Panc1 (cell line): ENCODE measurements around the gene TMIGD1. TPM values are rescaled to one million over a fixed set of nuclear protein-coding genes. Genes with fewer than 3 reads are reported as not detected.

Experiments
- ATAC-seq: fragments of 200-7000 bp; cut with Tn5 transposase; 2 replicates; pipeline ENCODE4 v1.9.1; 2020; ENCODE audit warnings: mild to moderate bottlenecking, moderate library complexity
- BruUV-seq: library from RNA; stranded (reverse); fragments of 400-500 nt; replicated peaks from 2 replicates; lab custom pipeline; 2021; lab: Mats Ljungman, UMichigan
- CTCF ChIA-PET: fragments of 300-600 bp; sonication (Branson Sonifier 250); formaldehyde crosslinking; loops from one replicate; lab custom pipeline; 2022; ENCODE audit warnings: antibody characterized with exemption; lab: Charles Lee
- POLR2A ChIA-PET: fragments of 300-600 bp; sonication (Branson Sonifier 250); formaldehyde crosslinking; loops from one replicate; lab custom pipeline; 2022; ENCODE audit warnings: antibody characterized with exemption; lab: Charles Lee
- DNase-seq: peaks from one replicate; pipeline ENCODE4 v3.0.0-alpha.2; 2010; ENCODE audit warnings: low read depth, low spot score
- H3K27ac ChIP-seq: 2 replicates; pipeline ENCODE4 v1.5.1; 2011; ENCODE audit warnings: mild to moderate bottlenecking, low read length, inconsistent platforms
- H3K27me3 ChIP-seq: fragments of 200-500 bp; sonication (Bioruptor generic); 2 replicates; pipeline ENCODE4 v1.6.0; 2014; ENCODE audit warnings: low read length, inconsistent platforms; ENCODE audit not compliant: control insufficient read depth, insufficient read depth
- H3K36me3 ChIP-seq: fragments of 200-500 bp; sonication (Bioruptor generic); 2 replicates; pipeline ENCODE4 v1.5.1; 2014; ENCODE audit warnings: inconsistent platforms, mild to moderate bottlenecking, low read length, moderate library complexity; ENCODE audit not compliant: control insufficient read depth, insufficient read depth
- H3K4me1 ChIP-seq: 2 replicates; pipeline ENCODE4 v1.5.1; 2011; ENCODE audit warnings: inconsistent platforms, mild to moderate bottlenecking, low read length, moderate library complexity; ENCODE audit not compliant: control insufficient read depth, insufficient read depth
- H3K4me3 ChIP-seq, 2 experiments: 2 replicates each; pipeline ENCODE4 v1.5.1; 2011 to 2012; ENCODE audit warnings: low read depth in 2 of 2, low read length in 2 of 2, mild to moderate bottlenecking in 2 of 2, inconsistent platforms in 1 of 2, moderate library complexity in 1 of 2
- H3K9me3 ChIP-seq: fragments of 200-500 bp; sonication (Bioruptor generic); 2 replicates; pipeline ENCODE4 v1.5.1; 2014; ENCODE audit warnings: low read depth, mild to moderate bottlenecking, inconsistent platforms, low read length, moderate library complexity; ENCODE audit not compliant: control insufficient read depth, insufficient read depth
- CTCF ChIP-seq: fragments of 450-650 bp; IDR thresholded peaks from 2 replicates; pipeline ENCODE4 v1.5.1; 2017; ENCODE audit warnings: mild to moderate bottlenecking
- POLR2AphosphoS5 ChIP-seq: IDR thresholded peaks from 2 replicates; pipeline ENCODE4 v1.6.1; 2012; ENCODE audit warnings: mild to moderate bottlenecking, low read depth, low read length, moderate library complexity
- REST ChIP-seq, 2 experiments: IDR thresholded peaks; 2 replicates each; pipeline ENCODE4 v1.6.1; 2011 to 2012; ENCODE audit warnings: low read depth in 2 of 2, control low read depth in 1 of 2, low read length in 1 of 2, mild to moderate bottlenecking in 1 of 2, moderate library complexity in 1 of 2; ENCODE audit not compliant: insufficient read depth in 1 of 2
- SIN3A ChIP-seq: IDR thresholded peaks from 2 replicates; pipeline ENCODE4 v1.6.1; 2012; ENCODE audit warnings: low read depth, mild to moderate bottlenecking, low read length, moderate library complexity, borderline replicate concordance; ENCODE audit not compliant: insufficient read depth
- TCF7L2 ChIP-seq: IDR thresholded peaks from 2 replicates; pipeline ENCODE4 v1.6.1; 2011; ENCODE audit warnings: mild to moderate bottlenecking, low read depth, low read length, inconsistent platforms
- in situ Hi-C: cut with HindIII; loops from 2 replicates; pipeline ENCODE4 v1.10.0; 2016; ENCODE audit warnings: low sequenced_read_pairs, low pct_unique_long_range_greater_than_20kb
- intact Hi-C: fragments of 100-400 bp; cut with micrococcal nuclease; formaldehyde crosslinking; loops from one replicate; pipeline ENCODE4 v1.10.0; 2022; ENCODE audit not compliant: unreplicated experiment
- total RNA-seq: library from RNA; stranded (reverse); gene quantifications from one replicate; pipeline ENCODE4 v1.2.1, GENCODE V29; 2021; ENCODE audit not compliant: unreplicated experiment

Gene TMIGD1
- total RNA-seq, 1 experiment from 2014 or later = not detected

GRCh38 chr17:30372755-30373154 is 38.9 kb upstream of the TMIGD1 start:
- H3K4me3 ChIP-seq = no peak overlapping the region
- BruUV-seq = no TSS peak
- TF ChIP-seq POLR2AphosphoS5 (no peak), CTCF (no peak; the same call in 1 of the 2 replicates), TCF7L2 (no peak), SIN3A (no peak), REST (IDR thresholded peaks at IDR 0.05; ENCODE audit: insufficient read depth in 1 of 2, low read depth in 2 of 2, low read length in 1 of 2) (no peak)
- H3K9me3 ChIP-seq = no peaks in the 10 kb centered on the region
- intact Hi-C loops = no loop called here
- H3K27ac ChIP-seq = no peak overlapping the region
- in situ Hi-C loops = no loop called here
- ChIA-PET CTCF (interaction anchor here (0.6 kb wide), 1 partner anchor 46 kb away, joined by 3 read pairs; no protein-coding TSS in a partner anchor), POLR2A (no interaction called here)
- H3K4me1 ChIP-seq = peaks cover 17% of the 10 kb centered on the region
- no peaks in the 10 kb centered on the region for H3K36me3 ChIP-seq
- no peaks in the 10 kb centered on the region for H3K27me3 ChIP-seq
- DNase-seq (no peak), ATAC-seq (peak; percentile 41; the same call in 1 of the 2 replicates)

GRCh38 chr17:30369995-30370394 is 36.1 kb upstream of the TMIGD1 start:
- H3K9me3 ChIP-seq = no peaks in the 10 kb centered on the region
- BruUV-seq = no TSS peak
- no peak for DNase-seq
- TF ChIP-seq POLR2AphosphoS5 (no peak), REST (IDR thresholded peaks at IDR 0.05; ENCODE audit: insufficient read depth in 1 of 2, low read depth in 2 of 2, low read length in 1 of 2) (no peak), TCF7L2 (no peak), SIN3A (no peak), CTCF (no peak)
- ChIA-PET CTCF (no interaction called here), POLR2A (interaction anchor here (0.6 kb wide), 1 partner anchor 321 kb away, joined by 3 read pairs; no protein-coding TSS in a partner anchor)
- ATAC-seq = peak; percentile 36; the same call in 1 of the 2 replicates
- in situ Hi-C loops = no loop called here
- intact Hi-C loops = no loop called here
- H3K4me3 ChIP-seq = no peak overlapping the region
- H3K27me3 ChIP-seq = no peaks in the 10 kb centered on the region
- peaks cover 7% of the 10 kb centered on the region; the same call in 1 of the 2 replicates for H3K4me1 ChIP-seq
- H3K27ac ChIP-seq = no peak overlapping the region
- no peaks in the 10 kb centered on the region for H3K36me3 ChIP-seq
